Fibroblast of villous mesenchyme (primary cell): ENCODE results near the gene DALRD3. TPM values are rescaled to one million over a fixed set of nuclear protein-coding genes. Genes with fewer than 3 reads are reported as not detected.
A peak's percentile ranks its signal among the peaks of the same experiment; 100 is the strongest.

Experiments used
- DNase-seq: peaks from one replicate; pipeline ENCODE4 v3.0.0-alpha.2; 2010; ENCODE audit warnings: low read depth
- H3K4me3 ChIP-seq: 2 replicates; pipeline ENCODE4 v1.5.1; 2011; ENCODE audit warnings: low read depth, mild to moderate bottlenecking, low read length
- CTCF ChIP-seq: IDR thresholded peaks from 2 replicates; pipeline ENCODE4 v1.5.1; 2012; ENCODE audit warnings: low read depth, mild to moderate bottlenecking, low read length; ENCODE audit not compliant: insufficient read depth
- total RNA-seq: library from RNA; depleted of rRNA; stranded (reverse); fragments of >200 nt; gene quantifications from 2 replicates; pipeline ENCODE4 v1.2.3, GENCODE V29; 2012

DALRD3 gene
- total RNA-seq, 1 donor, result 40.6 TPM

GRCh38 chr3:49017229-49017970 is 980 bp downstream of the DALRD3 start:
- TF ChIP-seq CTCF, result no peak
- no peak for DNase-seq
- H3K4me3 ChIP-seq, result peak overlapping the region; percentile 86

GRCh38 chr3:49016414-49017228 is 1.8 kb downstream of the DALRD3 start:
- no peak for TF ChIP-seq CTCF
- DNase-seq, result no peak
- no peak overlapping the region for H3K4me3 ChIP-seq

- no peak for TF ChIP-seq CTCF
- H3K4me3 ChIP-seq, result no peak overlapping the region
- DNase-seq, result no peak
Observed at GRCh38 chr3:49015765-49016164, 2.6 kb downstream of the DALRD3 start.

- TF ChIP-seq CTCF, result no peak
- DNase-seq, result no peak
- no peak overlapping the region for H3K4me3 ChIP-seq
Observed at GRCh38 chr3:49015072-49015471, 3.3 kb downstream of the DALRD3 start.

- no peak overlapping the region for H3K4me3 ChIP-seq
- TF ChIP-seq CTCF, result peak; percentile 68
- DNase-seq, result peak; percentile 33
Observed at GRCh38 chr3:49013738-49014660, 4.4 kb downstream of the DALRD3 start.

- DNase-seq, result no peak
- TF ChIP-seq CTCF, result no peak
- no peak overlapping the region for H3K4me3 ChIP-seq
Observed at GRCh38 chr3:49013113-49013737, 5.2 kb downstream of the DALRD3 start.
